GM18870 (cell line): ENCODE data around the gene GNB1L.
"Not testable (repeated sequence)": the region's sequence is repeated elsewhere in the genome, so short reads cannot be mapped to it uniquely, and the experiment has no call there.

Experiments
- ATAC-seq: cut with Tn5 transposase; IDR thresholded peaks from one replicate; pipeline ENCODE4 v1.9.1; 2021; ENCODE audit warnings: moderate library complexity; ENCODE audit not compliant: unreplicated experiment

Gene GNB1L

GRCh38 chr22:19846620-19847344, 7.9 kb downstream of the GNB1L start:
- no peak for ATAC-seq

GRCh38 chr22:19845054-19845722, 9.5 kb downstream of the GNB1L start:
- ATAC-seq = no peak

GRCh38 chr22:19844377-19845053, 10.2 kb downstream of the GNB1L start:
- ATAC-seq = no peak

GRCh38 chr22:19843857-19844376, 10.8 kb downstream of the GNB1L start:
- ATAC-seq = no peak

GRCh38 chr22:19843107-19843856, 11.4 kb downstream of the GNB1L start:
- ATAC-seq = no peak

GRCh38 chr22:19842393-19843106, 12.1 kb downstream of the GNB1L start:
- ATAC-seq = no peak

- ATAC-seq = no peak
These were observed 12.9 kb downstream of the GNB1L start for GRCh38 chr22:19841641-19842392.

- no peak for ATAC-seq
These were observed 13.6 kb downstream of the GNB1L start for GRCh38 chr22:19840955-19841640.

GRCh38 chr22:19840059-19840458, 14.6 kb downstream of the GNB1L start:
- ATAC-seq = no peak

GRCh38 chr22:19837915-19838314, 16.8 kb downstream of the GNB1L start:
- ATAC-seq = no peak

- ATAC-seq = no peak
These were observed 18.2 kb downstream of the GNB1L start for GRCh38 chr22:19836512-19836911.

- ATAC-seq = no peak
These were observed 20.1 kb downstream of the GNB1L start for GRCh38 chr22:19834599-19834998.

- not testable (repeated sequence) for ATAC-seq
These were observed 21.3 kb downstream of the GNB1L start for GRCh38 chr22:19833327-19833726.

GRCh38 chr22:19832476-19833108, 22.1 kb downstream of the GNB1L start:
- no peak for ATAC-seq

- not testable (repeated sequence) for ATAC-seq
These were observed 22.7 kb downstream of the GNB1L start for GRCh38 chr22:19831979-19832378.

- no peak for ATAC-seq
These were observed 23.7 kb downstream of the GNB1L start for GRCh38 chr22:19831016-19831415.

- no peak for ATAC-seq
These were observed 26.7 kb downstream of the GNB1L start for GRCh38 chr22:19828035-19828401.

GRCh38 chr22:19827341-19828034, 27.2 kb downstream of the GNB1L start:
- ATAC-seq = no peak
